ENCODE measurements around the gene PTGR1. TPM values are rescaled to one million over a fixed set of nuclear protein-coding genes. Genes with fewer than 3 reads are reported as not detected.
A peak's percentile ranks its signal among the peaks of the same experiment; 100 is the strongest.

PTGR1 gene
- polyA plus RNA-seq, 1 donor (not counting 4 experiments of a cell fraction or from before 2014, with no cell fraction given): 66.0 TPM

DNA sequence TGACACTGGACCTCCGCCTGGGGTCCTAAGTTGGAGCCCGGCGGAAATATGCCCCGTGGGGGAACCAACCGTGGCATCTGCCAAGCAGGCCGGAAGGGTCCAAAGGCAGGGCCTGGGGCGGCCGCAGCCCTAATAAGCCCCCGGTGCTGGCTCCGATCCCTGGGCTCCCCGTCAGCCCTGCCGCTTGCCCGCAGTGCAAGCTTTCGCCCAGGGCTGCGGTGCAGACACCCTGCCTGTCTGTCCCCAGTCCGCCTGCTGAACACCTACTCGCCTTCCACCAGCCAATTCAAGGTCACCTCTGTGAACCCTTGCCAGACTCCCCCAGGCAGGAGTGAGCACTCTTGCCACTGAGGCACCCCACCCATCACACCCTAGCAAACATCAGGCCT, 502 bp upstream of the PTGR1 start:
- Histone ChIP-seq H3K27me3 (ENCODE audit: control insufficient read depth, extremely low read depth, insufficient read depth, low read length) (no peaks in the 10 kb centered on the region), H4K20me1 (ENCODE audit: control insufficient read depth, extremely low read depth, insufficient read depth, low read length) (no peaks in the 10 kb centered on the region), H3K4me2 (ENCODE audit: control insufficient read depth, extremely low read depth, insufficient read depth, low read depth, low read length) (peak overlapping the region; percentile 94), H3K9me3 (ENCODE audit: control insufficient read depth, low read depth, low read length) (no peaks in the 10 kb centered on the region), H3K27ac (ENCODE audit: control insufficient read depth, insufficient read depth, low read length) (peak overlapping the region; percentile 81), H2AFZ (ENCODE audit: control insufficient read depth, low read length) (peak overlapping the region; percentile 95), H3K4me3 (ENCODE audit: control insufficient read depth in 2 of 3, extremely low read depth in 1 of 3, insufficient read depth in 2 of 3, low read depth in 1 of 3, low read length in 3 of 3) (peak overlapping the region; percentile 63 to 96 (median 90)), H3K9ac (ENCODE audit: control insufficient read depth, extremely low read depth, insufficient read depth, low read length) (peak overlapping the region; percentile 85), H3K79me2 (ENCODE audit: control insufficient read depth, insufficient read depth, low read length) (peaks cover 11% of the 10 kb centered on the region), H3K9me1 (ENCODE audit: control insufficient read depth, extremely low read depth, insufficient read depth, low read length) (no peaks in the 10 kb centered on the region), H3K36me3 (ENCODE audit: control insufficient read depth in 2 of 2, extremely low read depth in 1 of 2, insufficient read depth in 2 of 2, low read length in 2 of 2) (peaks cover 8 to 18% of the 10 kb centered on the region in 2 experiments), H3K4me1 (ENCODE audit: control insufficient read depth, extremely low read depth, insufficient read depth, low read length) (peaks cover 19% of the 10 kb centered on the region)
- FAIRE-seq: no peak
- TF ChIP-seq, protein P1, sequence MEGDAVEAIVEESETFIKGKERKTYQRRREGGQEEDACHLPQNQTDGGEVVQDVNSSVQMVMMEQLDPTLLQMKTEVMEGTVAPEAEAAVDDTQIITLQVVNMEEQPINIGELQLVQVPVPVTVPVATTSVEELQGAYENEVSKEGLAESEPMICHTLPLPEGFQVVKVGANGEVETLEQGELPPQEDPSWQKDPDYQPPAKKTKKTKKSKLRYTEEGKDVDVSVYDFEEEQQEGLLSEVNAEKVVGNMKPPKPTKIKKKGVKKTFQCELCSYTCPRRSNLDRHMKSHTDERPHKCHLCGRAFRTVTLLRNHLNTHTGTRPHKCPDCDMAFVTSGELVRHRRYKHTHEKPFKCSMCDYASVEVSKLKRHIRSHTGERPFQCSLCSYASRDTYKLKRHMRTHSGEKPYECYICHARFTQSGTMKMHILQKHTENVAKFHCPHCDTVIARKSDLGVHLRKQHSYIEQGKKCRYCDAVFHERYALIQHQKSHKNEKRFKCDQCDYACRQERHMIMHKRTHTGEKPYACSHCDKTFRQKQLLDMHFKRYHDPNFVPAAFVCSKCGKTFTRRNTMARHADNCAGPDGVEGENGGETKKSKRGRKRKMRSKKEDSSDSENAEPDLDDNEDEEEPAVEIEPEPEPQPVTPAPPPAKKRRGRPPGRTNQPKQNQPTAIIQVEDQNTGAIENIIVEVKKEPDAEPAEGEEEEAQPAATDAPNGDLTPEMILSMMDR (optimal IDR thresholded peaks at IDR 0.05 in 1 of 3, IDR thresholded peaks at IDR 0.05 in 1 of 3, conservative IDR thresholded peaks at IDR 0.05 in 1 of 3; ENCODE audit: extremely low read depth in 1 of 3, insufficient read depth in 2 of 3, low read length in 3 of 3): no peak
- TF ChIP-seq EZH2 (IDR thresholded peaks at IDR 0.05; ENCODE audit: low read length): no peak
- DNase-seq (ENCODE audit: low read depth, low spot score): no peak
- dilution Hi-C loops (cut with MboI; ENCODE audit: extremely low pct_ligation_motif_present, low sequenced_read_pairs): no loop called here

DNA sequence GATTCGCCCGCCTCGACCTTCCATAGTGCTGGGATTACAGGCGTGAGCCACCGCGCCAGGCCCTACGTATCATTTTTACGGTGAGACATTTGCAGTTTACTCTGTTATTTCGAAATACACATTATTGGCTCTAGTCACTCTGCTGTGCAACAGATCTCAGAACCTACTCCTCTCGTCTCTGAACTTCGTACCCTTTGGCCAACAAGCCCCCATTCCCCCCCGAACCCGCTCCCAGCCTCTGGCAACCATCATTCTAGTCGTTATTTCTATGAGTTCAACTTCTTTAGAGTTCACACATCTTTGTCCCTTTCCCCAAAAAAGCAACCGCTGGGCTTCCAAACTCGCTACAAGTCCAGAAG, 735 bp downstream of the PTGR1 start:
- Histone ChIP-seq H3K9me1 (ENCODE audit: control insufficient read depth, extremely low read depth, insufficient read depth, low read length) (no peaks in the 10 kb centered on the region), H3K9me3 (ENCODE audit: control insufficient read depth, low read depth, low read length) (no peaks in the 10 kb centered on the region), H3K79me2 (ENCODE audit: control insufficient read depth, insufficient read depth, low read length) (peaks cover 11% of the 10 kb centered on the region), H3K4me1 (ENCODE audit: control insufficient read depth, extremely low read depth, insufficient read depth, low read length) (peaks cover 19% of the 10 kb centered on the region), H3K4me3 (ENCODE audit: control insufficient read depth in 2 of 3, extremely low read depth in 1 of 3, insufficient read depth in 2 of 3, low read depth in 1 of 3, low read length in 3 of 3) (peak overlapping the region; percentile 63 to 96 (median 90)), H4K20me1 (ENCODE audit: control insufficient read depth, extremely low read depth, insufficient read depth, low read length) (no peaks in the 10 kb centered on the region), H3K4me2 (ENCODE audit: control insufficient read depth, extremely low read depth, insufficient read depth, low read depth, low read length) (peak overlapping the region; percentile 94), H3K27me3 (ENCODE audit: control insufficient read depth, extremely low read depth, insufficient read depth, low read length) (no peaks in the 10 kb centered on the region), H3K9ac (ENCODE audit: control insufficient read depth, extremely low read depth, insufficient read depth, low read length) (peak overlapping the region; percentile 85), H3K27ac (ENCODE audit: control insufficient read depth, insufficient read depth, low read length) (peak overlapping the region; percentile 81), H3K36me3 (ENCODE audit: control insufficient read depth in 2 of 2, extremely low read depth in 1 of 2, insufficient read depth in 2 of 2, low read length in 2 of 2) (peaks cover 12 to 21% of the 10 kb centered on the region in 2 experiments), H2AFZ (ENCODE audit: control insufficient read depth, low read length) (peak overlapping the region; percentile 79)
- FAIRE-seq (no peak), DNase-seq (ENCODE audit: low read depth, low spot score) (no peak)
- no peak for TF ChIP-seq EZH2 (IDR thresholded peaks at IDR 0.05; ENCODE audit: low read length)
- TF ChIP-seq, protein P1 (optimal IDR thresholded peaks at IDR 0.05 in 1 of 3, IDR thresholded peaks at IDR 0.05 in 1 of 3, conservative IDR thresholded peaks at IDR 0.05 in 1 of 3; ENCODE audit: extremely low read depth in 1 of 3, insufficient read depth in 2 of 3, low read length in 3 of 3): no peak
- dilution Hi-C loops (cut with MboI; ENCODE audit: extremely low pct_ligation_motif_present, low sequenced_read_pairs): no loop called here
